ENCODE measurements around the gene TMEM198. TPM values are rescaled to one million over a fixed set of nuclear protein-coding genes. Genes with fewer than 3 reads are reported as not detected.

Gene TMEM198
- total and polyA plus RNA-seq, 7 donors = 0.61 to 3.7 (median 2.1) TPM

DNA sequence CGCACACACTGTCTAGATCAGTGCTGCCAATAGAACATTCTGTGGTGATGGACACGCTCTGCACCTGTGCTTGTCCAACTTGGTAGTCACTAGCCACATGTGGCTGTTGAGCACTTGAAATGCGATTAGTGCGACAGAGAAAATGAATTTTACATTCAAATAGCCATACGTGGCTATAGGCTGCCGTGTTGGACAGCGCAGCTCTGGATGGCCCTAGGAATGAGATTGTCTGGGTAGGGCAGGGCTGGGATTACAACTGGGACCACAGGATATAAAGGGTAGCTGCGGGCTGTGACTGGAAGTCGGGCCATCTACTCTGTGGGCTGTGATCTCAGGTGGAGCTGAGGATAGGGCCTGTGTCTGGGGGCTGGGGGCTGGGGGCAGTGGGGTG is 24.3 kb upstream of the TMEM198 start:
- Histone ChIP-seq H3K4me3 (no peak overlapping the region), H3K27ac (peak overlapping the region; percentile 30), H3K27me3 (ENCODE audit: insufficient read depth in 3 of 3, low read length in 2 of 3) (peaks cover 0 to 37% (median 12%) of the 10 kb centered on the region in 3 donors), H3K4me1 (peaks cover under 1% of the 10 kb centered on the region), H3K36me3 (ENCODE audit: insufficient read depth in 1 of 2, low read depth in 1 of 2) (no peaks in the 10 kb centered on the region), H3K9me3 (no peaks in the 10 kb centered on the region)
- DNase-seq (no peak), ATAC-seq (peak in 2 of 4 donors; percentile 1 to 43)
- TF ChIP-seq, protein P1, sequence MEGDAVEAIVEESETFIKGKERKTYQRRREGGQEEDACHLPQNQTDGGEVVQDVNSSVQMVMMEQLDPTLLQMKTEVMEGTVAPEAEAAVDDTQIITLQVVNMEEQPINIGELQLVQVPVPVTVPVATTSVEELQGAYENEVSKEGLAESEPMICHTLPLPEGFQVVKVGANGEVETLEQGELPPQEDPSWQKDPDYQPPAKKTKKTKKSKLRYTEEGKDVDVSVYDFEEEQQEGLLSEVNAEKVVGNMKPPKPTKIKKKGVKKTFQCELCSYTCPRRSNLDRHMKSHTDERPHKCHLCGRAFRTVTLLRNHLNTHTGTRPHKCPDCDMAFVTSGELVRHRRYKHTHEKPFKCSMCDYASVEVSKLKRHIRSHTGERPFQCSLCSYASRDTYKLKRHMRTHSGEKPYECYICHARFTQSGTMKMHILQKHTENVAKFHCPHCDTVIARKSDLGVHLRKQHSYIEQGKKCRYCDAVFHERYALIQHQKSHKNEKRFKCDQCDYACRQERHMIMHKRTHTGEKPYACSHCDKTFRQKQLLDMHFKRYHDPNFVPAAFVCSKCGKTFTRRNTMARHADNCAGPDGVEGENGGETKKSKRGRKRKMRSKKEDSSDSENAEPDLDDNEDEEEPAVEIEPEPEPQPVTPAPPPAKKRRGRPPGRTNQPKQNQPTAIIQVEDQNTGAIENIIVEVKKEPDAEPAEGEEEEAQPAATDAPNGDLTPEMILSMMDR (IDR thresholded peaks at IDR 0.05) = no peak
- intact Hi-C loops (cut with DNase I) = no loop called here
- 79 to 88% (median 83%) methylated on average over 9 of the region's 9 CpGs for WGBS, 3 donors

DNA sequence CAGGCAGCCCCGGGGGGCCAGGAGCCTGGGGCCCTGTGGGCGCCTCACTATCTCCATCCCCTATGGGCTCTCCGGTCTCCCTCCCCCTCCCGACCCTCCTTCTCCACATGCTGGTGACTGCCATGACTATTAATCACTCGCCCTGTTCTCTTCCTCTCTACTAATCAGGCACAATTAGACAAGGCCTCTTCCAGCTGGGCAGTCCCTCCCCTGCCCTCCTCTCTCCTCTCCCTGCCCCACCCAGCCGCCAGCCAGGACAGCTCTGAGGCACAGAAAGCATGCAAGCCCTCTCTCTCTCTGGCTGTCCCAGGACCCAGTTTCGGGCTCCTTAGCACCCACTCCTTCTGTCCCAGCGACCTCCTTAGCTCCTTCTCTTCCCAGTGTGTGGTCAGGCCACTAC is 23.7 kb upstream of the TMEM198 start:
- H3K4me3 ChIP-seq = no peak overlapping the region
- H3K27ac ChIP-seq = no peak overlapping the region
- no peaks in the 10 kb centered on the region for H3K9me3 ChIP-seq
- DNase-seq (no peak), ATAC-seq (no peak)
- peaks cover 0 to 34% (median 10%) of the 10 kb centered on the region in 3 donors for H3K27me3 ChIP-seq (ENCODE audit: insufficient read depth in 3 of 3, low read length in 2 of 3)
- no peaks in the 10 kb centered on the region for H3K36me3 ChIP-seq (ENCODE audit: insufficient read depth in 1 of 2, low read depth in 1 of 2)
- TF ChIP-seq, protein P1 (IDR thresholded peaks at IDR 0.05) = no peak
- no peaks in the 10 kb centered on the region for H3K4me1 ChIP-seq
- intact Hi-C loops (cut with DNase I) = loop anchor here in 1 of 2 donors (5.0 kb wide), 1 partner anchor 53 kb away; no protein-coding TSS in a partner anchor
- WGBS, 3 donors = 69 to 76% (median 74%) methylated on average over 6 to 8 of the region's 8 CpGs

DNA sequence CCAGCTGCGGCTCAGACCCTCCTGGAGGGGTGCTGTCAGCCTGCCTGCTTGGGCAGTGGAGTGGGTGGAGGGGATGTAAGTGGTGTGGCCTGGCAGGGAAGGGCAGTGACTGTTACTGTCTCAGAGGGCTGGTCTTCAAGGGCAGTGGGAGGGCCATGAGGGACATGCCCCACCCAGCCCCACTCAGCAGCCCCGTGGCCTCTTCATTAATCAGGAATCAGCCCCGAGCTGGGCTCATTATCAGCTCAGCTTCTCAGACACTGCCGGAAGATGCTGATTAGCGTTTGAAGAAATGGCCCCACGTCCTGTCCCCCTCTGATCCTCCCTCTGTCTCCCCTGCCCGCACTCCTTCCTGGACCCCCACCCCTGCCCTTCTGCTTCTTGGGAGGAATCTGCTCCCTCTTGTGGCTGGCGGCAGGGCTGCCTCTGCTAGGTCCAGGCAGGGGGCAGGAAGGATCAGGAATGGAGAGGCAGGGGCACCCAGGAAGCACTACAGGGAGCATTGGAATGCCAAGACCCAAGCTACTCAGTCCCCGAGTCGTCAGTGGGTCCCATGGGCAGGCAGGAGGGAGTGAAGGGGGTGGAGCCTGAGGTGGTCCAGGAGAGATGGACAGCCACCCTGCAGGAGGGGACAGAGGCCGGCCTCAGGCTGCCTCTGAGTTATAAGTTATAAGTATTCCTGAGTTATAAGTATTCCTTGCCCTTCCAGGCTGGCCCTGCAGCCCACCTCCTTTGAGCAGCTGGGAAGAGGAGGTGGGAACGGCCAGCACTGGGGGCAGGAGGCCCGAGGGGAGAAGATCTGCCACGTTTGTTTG is 22.6 kb upstream of the TMEM198 start:
- peak; percentile 28 to 46 (median 36) for ATAC-seq
- H3K4me1 ChIP-seq = no peaks in the 10 kb centered on the region
- intact Hi-C loops (cut with DNase I) = loop anchor here in 1 of 2 donors (5.0 kb wide), 1 partner anchor 54 kb away; no protein-coding TSS in a partner anchor
- H3K27ac ChIP-seq = no peak overlapping the region
- TF ChIP-seq, protein P1 (IDR thresholded peaks at IDR 0.05) = peak; percentile 39
- H3K36me3 ChIP-seq (ENCODE audit: insufficient read depth in 1 of 2, low read depth in 1 of 2) = no peaks in the 10 kb centered on the region
- no peak for DNase-seq
- H3K27me3 ChIP-seq (ENCODE audit: insufficient read depth in 3 of 3, low read length in 2 of 3) = peaks cover 0 to 29% (median 10%) of the 10 kb centered on the region in 3 donors
- WGBS, 3 donors = 28 to 41% (median 36%) methylated on average over 14 of the region's 14 CpGs
- no peak overlapping the region for H3K4me3 ChIP-seq
- no peaks in the 10 kb centered on the region for H3K9me3 ChIP-seq

DNA sequence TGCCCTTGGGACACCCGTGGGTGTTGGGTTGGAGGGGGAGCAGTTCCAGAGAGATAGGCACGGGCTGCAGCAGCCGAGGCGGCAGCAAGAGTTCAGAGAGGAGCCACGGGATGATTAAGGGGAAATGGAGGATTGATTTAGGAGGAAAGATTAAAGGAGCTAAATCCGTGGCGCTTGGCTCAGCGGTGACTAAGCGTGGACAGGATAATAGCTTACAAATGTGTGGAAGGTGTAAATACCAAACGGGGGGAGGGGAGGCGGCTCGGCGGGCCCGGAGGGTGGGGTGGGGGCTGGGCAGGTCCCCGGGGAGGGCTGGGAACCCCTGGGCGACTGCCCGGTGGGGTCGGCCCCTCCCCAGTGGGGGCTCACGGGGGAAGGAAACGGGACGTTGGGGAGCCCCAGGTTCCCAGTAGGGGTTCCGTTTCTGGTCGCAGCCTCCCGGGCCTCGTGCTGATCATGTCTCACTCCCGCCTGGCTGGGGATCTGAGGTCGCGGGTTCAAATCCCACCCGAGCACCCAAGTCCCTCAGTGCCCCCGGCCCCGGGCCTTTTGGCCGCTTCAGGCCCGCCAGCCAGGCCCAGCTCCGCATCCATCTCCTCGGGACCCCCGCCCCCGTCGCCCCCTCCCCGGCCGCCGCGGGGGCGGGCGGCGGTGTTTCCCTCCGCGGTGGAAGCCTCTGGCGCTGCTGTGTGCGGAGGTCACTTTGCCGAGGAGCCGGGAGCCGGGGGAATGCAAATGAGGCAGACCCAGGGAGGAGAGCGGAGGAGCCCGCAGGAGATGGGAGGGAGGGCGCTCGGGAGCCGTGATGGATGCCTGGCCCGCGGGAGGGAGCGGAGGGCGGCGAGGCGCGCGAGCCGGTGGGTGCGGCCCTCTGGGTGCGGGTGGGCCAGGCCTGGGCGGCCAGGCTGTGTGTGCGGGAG is 21.5 kb upstream of the TMEM198 start:
- Histone ChIP-seq H3K27me3 (ENCODE audit: insufficient read depth in 3 of 3, low read length in 2 of 3) (peaks cover 0 to 29% (median 10%) of the 10 kb centered on the region in 3 donors), H3K27ac (no peak overlapping the region), H3K4me1 (no peaks in the 10 kb centered on the region), H3K9me3 (no peaks in the 10 kb centered on the region), H3K36me3 (ENCODE audit: insufficient read depth in 1 of 2, low read depth in 1 of 2) (no peaks in the 10 kb centered on the region), H3K4me3 (peak overlapping the region; percentile 34)
- no peak for DNase-seq
- TF ChIP-seq, protein P1 (IDR thresholded peaks at IDR 0.05) = no peak
- intact Hi-C loops (cut with DNase I) = loop anchor here in 1 of 2 donors (5.0 kb wide), 1 partner anchor 55 kb away; no protein-coding TSS in a partner anchor
- 11 to 17% (median 15%) methylated on average over 27 to 70 of the region's 70 CpGs for WGBS, 3 donors
- ATAC-seq = peak in 3 of 4 donors; percentile 41 to 63 (median 45)

Measured in psoas muscle (tissue), 8 donors.